PC-9 (cell line): Measurements from ENCODE around the gene MANBA. TPM values are rescaled to one million over a fixed set of nuclear protein-coding genes. Genes with fewer than 3 reads are reported as not detected.

Source experiments
- BruUV-seq: library from RNA; stranded (reverse); fragments of 400-500 nt; replicated peaks from 2 replicates; lab custom pipeline; 2021; lab: Mats Ljungman, UMichigan
- CTCF ChIA-PET: fragments of 300-600 bp; sonication (Branson Sonifier 250); formaldehyde crosslinking; loops from one replicate; lab custom pipeline; 2022; ENCODE audit warnings: antibody characterized with exemption; lab: Charles Lee
- POLR2A ChIA-PET: fragments of 300-600 bp; sonication (Branson Sonifier 250); formaldehyde crosslinking; loops from one replicate; lab custom pipeline; 2022; ENCODE audit warnings: antibody characterized with exemption; ENCODE audit not compliant: unreplicated experiment; lab: Charles Lee
- DNase-seq, 2 experiments: peaks; one replicate each; pipeline versions ENCODE4 v3.0.0 to v3.0.0-alpha.2; 2015 to 2022; ENCODE audit warnings: mixed read lengths in 1 of 2
- H2AFZ ChIP-seq: fragments of 200-600 bp; sonication (generic); 2 replicates; pipeline ENCODE4 v1.8.1; 2017; ENCODE audit warnings: antibody characterized with exemption
- H3F3A ChIP-seq: fragments of 200-600 bp; sonication (generic); 2 replicates; pipeline ENCODE4 v1.8.1; 2017; ENCODE audit warnings: antibody characterized with exemption, mild to moderate bottlenecking, low read depth; ENCODE audit not compliant: insufficient read depth
- H3K27ac ChIP-seq: fragments of 200-600 bp; sonication (generic); 2 replicates; pipeline ENCODE4 v1.6.1; 2016; ENCODE audit warnings: mixed run types
- H3K27me3 ChIP-seq: fragments of 200-600 bp; sonication (generic); 2 replicates; pipeline ENCODE4 v1.6.1; 2016; ENCODE audit warnings: low read depth, mixed run types; ENCODE audit not compliant: insufficient read depth
- H3K36me3 ChIP-seq: fragments of 200-600 bp; sonication (generic); 2 replicates; pipeline ENCODE4 v1.6.1; 2016; ENCODE audit warnings: low read depth, mixed run types
- H3K4me1 ChIP-seq: fragments of 200-600 bp; sonication (generic); replicated peaks from 2 replicates; pipeline ENCODE4 v1.6.1; 2016; ENCODE audit warnings: mixed run types; ENCODE audit not compliant: insufficient read depth
- H3K4me2 ChIP-seq: fragments of 200-600 bp; sonication (generic); 2 replicates; pipeline ENCODE4 v1.6.1; 2017; ENCODE audit warnings: mixed run types
- H3K4me3 ChIP-seq: fragments of 200-600 bp; sonication (generic); 2 replicates; pipeline ENCODE4 v1.6.1; 2016; ENCODE audit warnings: mixed run types
- H3K79me2 ChIP-seq: fragments of 200-600 bp; sonication (generic); 2 replicates; pipeline ENCODE4 v1.6.1; 2017; ENCODE audit warnings: low read depth, mixed run types
- H3K9me2 ChIP-seq: fragments of 200-600 bp; sonication (generic); 2 replicates; pipeline ENCODE4 v1.8.1; 2017; ENCODE audit warnings: mild to moderate bottlenecking; ENCODE audit not compliant: insufficient read depth
- H3K9me3 ChIP-seq: fragments of 200-600 bp; sonication (generic); 2 replicates; pipeline ENCODE4 v1.8.1; 2016; ENCODE audit warnings: low read depth; ENCODE audit not compliant: insufficient read depth
- H4K20me1 ChIP-seq: fragments of 200-600 bp; sonication (generic); 2 replicates; pipeline ENCODE4 v1.8.1; 2017; ENCODE audit not compliant: insufficient read depth
- EZH2 ChIP-seq: fragments of 200-600 bp; sonication (generic); IDR thresholded peaks from 2 replicates; pipeline ENCODE4 v1.8.0; 2017; ENCODE audit warnings: antibody characterized with exemption, low read depth
- intact Hi-C: fragments of 100-400 bp; cut with micrococcal nuclease; formaldehyde crosslinking; loops from one replicate; pipeline ENCODE4 v1.10.0; 2022; ENCODE audit not compliant: unreplicated experiment
- total RNA-seq: library from RNA; stranded (reverse); gene quantifications from 2 replicates; pipeline ENCODE4 v1.2.3, GENCODE V29; 2021
- TF ChIP-seq, protein P1 (sequence below): fragments of 200-600 bp; sonication (generic); conservative IDR thresholded peaks from 2 replicates; pipeline ENCODE4 v1.6.1; 2017; ENCODE audit warnings: mixed run types, antibody characterized with exemption, mild to moderate bottlenecking, moderate library complexity

The MANBA gene
- total RNA-seq, 1 experiment from 2014 or later, result 11.8 TPM

DNA sequence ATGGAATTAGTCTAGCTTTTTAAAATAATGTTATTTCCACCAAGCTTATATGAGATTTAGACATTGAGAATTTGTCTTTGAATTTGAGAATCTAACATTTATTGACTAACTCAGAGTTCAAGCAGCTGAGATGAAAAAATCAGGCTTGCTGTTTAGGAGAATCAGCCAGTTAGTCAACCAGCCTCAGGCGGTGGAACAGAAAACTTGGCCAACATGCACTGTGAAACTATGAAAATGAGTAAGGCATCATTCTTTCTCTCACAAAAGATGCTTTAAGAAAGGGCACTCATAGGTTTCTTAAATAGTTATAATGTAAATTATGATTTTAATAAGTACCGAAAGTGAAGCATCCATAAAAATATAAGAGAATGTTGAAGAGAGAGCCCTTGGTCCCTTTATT, 175.4 kb downstream of the MANBA start:
- H3K4me3 ChIP-seq, result no peak overlapping the region
- no peaks in the 10 kb centered on the region for H3K36me3 ChIP-seq
- no peaks in the 10 kb centered on the region for H4K20me1 ChIP-seq
- CTCF ChIA-PET, result no interaction called here
- no peaks in the 10 kb centered on the region for H3K4me1 ChIP-seq
- H3K4me2 ChIP-seq, result no peak overlapping the region
- no peaks in the 10 kb centered on the region for H3K9me3 ChIP-seq
- no TSS peak for BruUV-seq
- no peak for DNase-seq
- no peak overlapping the region for H3K27ac ChIP-seq
- no peak overlapping the region for H2AFZ ChIP-seq
- H3K27me3 ChIP-seq, result no peaks in the 10 kb centered on the region
- intact Hi-C loops, result no loop called here
- TF ChIP-seq EZH2, result no peak
- TF ChIP-seq, protein P1, sequence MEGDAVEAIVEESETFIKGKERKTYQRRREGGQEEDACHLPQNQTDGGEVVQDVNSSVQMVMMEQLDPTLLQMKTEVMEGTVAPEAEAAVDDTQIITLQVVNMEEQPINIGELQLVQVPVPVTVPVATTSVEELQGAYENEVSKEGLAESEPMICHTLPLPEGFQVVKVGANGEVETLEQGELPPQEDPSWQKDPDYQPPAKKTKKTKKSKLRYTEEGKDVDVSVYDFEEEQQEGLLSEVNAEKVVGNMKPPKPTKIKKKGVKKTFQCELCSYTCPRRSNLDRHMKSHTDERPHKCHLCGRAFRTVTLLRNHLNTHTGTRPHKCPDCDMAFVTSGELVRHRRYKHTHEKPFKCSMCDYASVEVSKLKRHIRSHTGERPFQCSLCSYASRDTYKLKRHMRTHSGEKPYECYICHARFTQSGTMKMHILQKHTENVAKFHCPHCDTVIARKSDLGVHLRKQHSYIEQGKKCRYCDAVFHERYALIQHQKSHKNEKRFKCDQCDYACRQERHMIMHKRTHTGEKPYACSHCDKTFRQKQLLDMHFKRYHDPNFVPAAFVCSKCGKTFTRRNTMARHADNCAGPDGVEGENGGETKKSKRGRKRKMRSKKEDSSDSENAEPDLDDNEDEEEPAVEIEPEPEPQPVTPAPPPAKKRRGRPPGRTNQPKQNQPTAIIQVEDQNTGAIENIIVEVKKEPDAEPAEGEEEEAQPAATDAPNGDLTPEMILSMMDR, result no peak
- H3F3A ChIP-seq, result no peaks in the 10 kb centered on the region
- H3K9me2 ChIP-seq, result no peaks in the 10 kb centered on the region
- POLR2A ChIA-PET, result no interaction called here
- H3K79me2 ChIP-seq, result no peaks in the 10 kb centered on the region

DNA sequence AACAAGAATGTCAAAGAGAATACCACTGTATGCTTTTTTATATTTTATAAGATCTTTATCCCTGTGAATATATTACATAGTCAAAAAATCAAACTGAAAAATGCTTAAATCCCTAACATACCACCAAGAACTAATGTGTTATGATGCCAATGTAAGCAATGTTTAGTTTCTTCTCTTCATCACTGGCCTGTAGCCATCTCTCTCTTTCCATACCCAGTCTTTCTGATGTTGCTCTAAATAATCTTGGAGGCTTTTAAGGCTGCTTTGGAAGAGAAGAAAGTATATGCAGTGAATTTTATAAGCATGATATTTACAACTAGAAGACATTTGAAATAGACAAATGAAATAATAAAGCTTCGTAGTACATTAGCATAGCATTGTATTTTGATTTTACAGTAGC, 176.7 kb downstream of the MANBA start:
- Histone ChIP-seq H3K9me3 (no peaks in the 10 kb centered on the region), H3K4me3 (no peak overlapping the region), H3K4me1 (no peaks in the 10 kb centered on the region), H3K79me2 (no peaks in the 10 kb centered on the region), H3K27me3 (no peaks in the 10 kb centered on the region), H4K20me1 (no peaks in the 10 kb centered on the region), H3K9me2 (no peaks in the 10 kb centered on the region), H2AFZ (no peak overlapping the region), H3F3A (no peaks in the 10 kb centered on the region), H3K27ac (no peak overlapping the region), H3K4me2 (no peak overlapping the region), H3K36me3 (no peaks in the 10 kb centered on the region)
- no peak for DNase-seq
- BruUV-seq, result no TSS peak
- intact Hi-C loops, result no loop called here
- ChIA-PET CTCF (interaction anchor here (0.7 kb wide), 1 partner anchor 240 kb away, joined by 5 read pairs; no protein-coding TSS in a partner anchor), POLR2A (no interaction called here)
- TF ChIP-seq, protein P1, result no peak
- TF ChIP-seq EZH2, result no peak

Other genes with a start within 250 kb of the MANBA start
- 154 and 183 TPM in 2 replicates for gene UBE2D3, start 66.6 kb upstream of the MANBA start, total RNA-seq
- gene CISD2, start 108.0 kb upstream of the MANBA start, total RNA-seq, result 23.1 and 26.9 TPM in 2 replicates